NOMO-1 (cell line): Measurements from ENCODE around the gene RBSN.
"Not testable (repeated sequence)": the region's sequence is repeated elsewhere in the genome, so short reads cannot be mapped to it uniquely, and the experiment has no call there.

ENCODE experiments used
- DNase-seq, 2 experiments: peaks; one replicate each; lab custom pipeline; 2025; ENCODE audit not compliant: unreplicated experiment in 2 of 2; lab: John Stamatoyannopoulos, UW

RBSN gene

GRCh38 chr3:15098503-15099363 lies at the start of gene RBSN:
Gene RBSN, minus strand, starts transcription at chr3:15099148. Its CDS starts 3,028 bp downstream, at chr3:15096120.
- DNase-seq, result peak; percentile 93 to 95

GRCh38 chr3:15148614-15149013 lies 49.7 kb upstream of the RBSN start:
- DNase-seq, result no peak

GRCh38 chr3:15136885-15137284 lies 37.9 kb upstream of the RBSN start:
- not testable (repeated sequence) for DNase-seq

- not testable (repeated sequence) for DNase-seq
These were observed 36.0 kb upstream of the RBSN start for GRCh38 chr3:15134968-15135367.

GRCh38 chr3:15128403-15128802 lies 29.5 kb upstream of the RBSN start:
- DNase-seq, result not testable (repeated sequence)

GRCh38 chr3:15126975-15127374 lies 28.0 kb upstream of the RBSN start:
- not testable (repeated sequence) for DNase-seq

GRCh38 chr3:15122398-15122797 lies 23.4 kb upstream of the RBSN start:
- DNase-seq, result no peak

- DNase-seq, result no peak
These were observed 23.0 kb upstream of the RBSN start for GRCh38 chr3:15121936-15122335.

GRCh38 chr3:15120986-15121385 lies 22.0 kb upstream of the RBSN start:
- no peak for DNase-seq

GRCh38 chr3:15117011-15117410 lies 18.1 kb upstream of the RBSN start:
- DNase-seq, result no peak

GRCh38 chr3:15116032-15116669 lies 17.2 kb upstream of the RBSN start:
- no peak for DNase-seq

GRCh38 chr3:15114466-15115358 lies 15.8 kb upstream of the RBSN start:
- no peak for DNase-seq

GRCh38 chr3:15113884-15114283 lies 14.9 kb upstream of the RBSN start:
- DNase-seq, result no peak

GRCh38 chr3:15113471-15113870 lies 14.5 kb upstream of the RBSN start:
- no peak for DNase-seq

- no peak for DNase-seq
These were observed 13.1 kb upstream of the RBSN start for GRCh38 chr3:15112011-15112410.

GRCh38 chr3:15110206-15110605 lies 11.3 kb upstream of the RBSN start:
- no peak for DNase-seq

GRCh38 chr3:15108869-15109268 lies 9.9 kb upstream of the RBSN start:
- DNase-seq, result no peak

- DNase-seq, result peak; percentile 40 to 60
These were observed 9.2 kb upstream of the RBSN start for GRCh38 chr3:15108082-15108545.

- peak in 1 of 2 experiments; percentile 3 for DNase-seq
These were observed 8.4 kb upstream of the RBSN start for GRCh38 chr3:15107075-15107947.

- no peak for DNase-seq
These were observed 3.9 kb upstream of the RBSN start for GRCh38 chr3:15102836-15103235.
